AG04450 (cell line): ENCODE measurements around the gene GALNT2. TPM values are rescaled to one million over a fixed set of nuclear protein-coding genes. Genes with fewer than 3 reads are reported as not detected.

Source experiments
- CTCF ChIA-PET: fragments of 300-600, 350-600 bp; formaldehyde crosslinking; extraction: SDS; loops from one replicate; lab custom pipeline; 2022; ENCODE audit warnings: antibody characterized with exemption, inconsistent platforms; lab: Charles Lee
- POLR2A ChIA-PET: fragments of 350-600 bp; formaldehyde crosslinking; extraction: SDS; loops from one replicate; lab custom pipeline; 2021; ENCODE audit warnings: antibody characterized with exemption, inconsistent platforms; lab: Yijun Ruan, JAX
- DNase-seq: peaks from one replicate; pipeline ENCODE4 v3.0.0-alpha.2; 2011; ENCODE audit warnings: low read depth, low spot score
- H3K27ac ChIP-seq: one replicate; pipeline ENCODE4 v1.5.1; 2012; ENCODE audit warnings: low read depth, low read length, control low read depth
- H3K27me3 ChIP-seq: one replicate; pipeline ENCODE4 v1.6.0; 2012; ENCODE audit warnings: low read length; ENCODE audit not compliant: control insufficient read depth, insufficient read depth
- H3K4me3 ChIP-seq: 2 replicates; pipeline ENCODE4 v1.5.1; 2011; ENCODE audit warnings: mild to moderate bottlenecking, low read depth, low read length, control low read depth
- H3K9me3 ChIP-seq: 2 replicates; pipeline ENCODE4 v1.5.1; 2012; ENCODE audit warnings: low read length; ENCODE audit not compliant: control insufficient read depth, insufficient read depth
- CTCF ChIP-seq: IDR thresholded peaks from 2 replicates; pipeline ENCODE4 v1.5.1; 2011; ENCODE audit warnings: low read depth, low read length, control low read depth, inconsistent platforms
- polyA plus RNA-seq: library from polyadenylated mRNA; depleted of rRNA; stranded (reverse); fragments of >200 nt; gene quantifications from 2 replicates; pipeline ENCODE4 v1.2.3, GENCODE V29; 2011

The GALNT2 gene
- polyA plus RNA-seq, 1 experiment, result 121 TPM

- no peaks in the 10 kb centered on the region for H3K9me3 ChIP-seq
- no peaks in the 10 kb centered on the region for H3K27me3 ChIP-seq
- peak overlapping the region; percentile 93 for H3K27ac ChIP-seq
- ChIA-PET CTCF (interaction anchor here (1.0 kb wide), 2 partner anchors 24 to 452 kb away, joined by 3 read pairs; no protein-coding TSS in a partner anchor), POLR2A (interaction anchor here (2.0 kb wide), 1 partner anchor 30 kb away, joined by 6 read pairs; no protein-coding TSS in a partner anchor)
- no peak for TF ChIP-seq CTCF
- H3K4me3 ChIP-seq, result peak overlapping the region; percentile 51
- DNase-seq, result no peak
Measured at GRCh38 chr1:230114237-230114651, 47.2 kb downstream of the GALNT2 start.

- ChIA-PET CTCF (no interaction called here), POLR2A (no interaction called here)
- no peak for DNase-seq
- H3K27me3 ChIP-seq, result no peaks in the 10 kb centered on the region
- H3K4me3 ChIP-seq, result no peak overlapping the region
- TF ChIP-seq CTCF, result no peak
- no peaks in the 10 kb centered on the region for H3K9me3 ChIP-seq
- H3K27ac ChIP-seq, result no peak overlapping the region
Measured at GRCh38 chr1:230117694-230118093, 50.7 kb downstream of the GALNT2 start.

- TF ChIP-seq CTCF, result no peak
- Histone ChIP-seq H3K9me3 (no peaks in the 10 kb centered on the region), H3K27ac (no peak overlapping the region), H3K4me3 (no peak overlapping the region), H3K27me3 (no peaks in the 10 kb centered on the region)
- POLR2A ChIA-PET, result no interaction called here
- no peak for DNase-seq
- CTCF ChIA-PET, result no interaction called here
Measured at GRCh38 chr1:230119340-230119739, 52.3 kb downstream of the GALNT2 start.

GRCh38 chr1:230120289-230120920 lies 53.4 kb downstream of the GALNT2 start:
- no peak overlapping the region for H3K27ac ChIP-seq

More at GRCh38 chr1:230120289-230120920, 53.4 kb downstream of the GALNT2 start:
- DNase-seq, result no peak
- ChIA-PET CTCF (interaction anchor here (1.0 kb wide), 1 partner anchor 38 kb away, joined by 3 read pairs; no protein-coding TSS in a partner anchor), POLR2A (no interaction called here)
- no peaks in the 10 kb centered on the region for H3K9me3 ChIP-seq
- TF ChIP-seq CTCF, result no peak
- H3K4me3 ChIP-seq, result no peak overlapping the region
- no peaks in the 10 kb centered on the region for H3K27me3 ChIP-seq
